Adrenal gland (tissue), 12 donors: ENCODE measurements around the gene CPT1A. TPM values are rescaled to one million over a fixed set of nuclear protein-coding genes. Genes with fewer than 3 reads are reported as not detected.
A peak's percentile ranks its signal among the peaks of the same experiment; 100 is the strongest.

Experiments used
- DNase-seq, 7 donors: peaks; one replicate each; pipeline ENCODE4 v3.0.0-alpha.2; 2019 to 2020
- H3K27ac ChIP-seq, 5 donors: fragments of 200-600 bp; sonication (generic) in 4 of 5; 1 replicate in 3 of 5; 2 replicates in 2 of 5; pipeline versions ENCODE4 v1.5.1 to v1.8.0; 2016 to 2020; ENCODE audit warnings: mild to moderate bottlenecking in 1 of 5
- H3K27me3 ChIP-seq: fragments of 200-600 bp; 2 replicates; pipeline ENCODE4 v1.8.0; 2021
- H3K36me3 ChIP-seq, 2 donors: fragments of 200-600 bp; replicated peaks in 1 of 2; 1 replicate in 1 of 2; 2 replicates in 1 of 2; pipeline versions ENCODE4 v1.5.1 to v1.8.0; 2018 to 2022
- H3K4me1 ChIP-seq, 2 donors: fragments of 200-600 bp; replicated peaks in 1 of 2; 1 replicate in 1 of 2; 2 replicates in 1 of 2; pipeline versions ENCODE4 v1.5.1 to v1.8.0; 2018 to 2021
- H3K4me3 ChIP-seq, 4 donors: fragments of 200-600 bp; sonication (generic) in 3 of 4; one replicate each; pipeline ENCODE4 v1.5.1; 2016 to 2018
- H3K9me3 ChIP-seq, 3 donors: fragments of 200-600 bp; sonication (generic) in 1 of 3; replicated peaks in 1 of 3; 1 replicate in 2 of 3; 2 replicates in 1 of 3; pipeline versions ENCODE4 v1.5.1 to v1.8.0; 2016 to 2021
- CTCF ChIP-seq, 6 experiments: fragments of 450-650 bp in 4 of 6; fragments of 200-600 bp in 2 of 6; sonication (generic) in 1 of 6; IDR thresholded peaks; 1 replicate in 5 of 6; 2 replicates in 1 of 6; pipeline versions ENCODE4 v1.5.1 to v1.8.0; 2016 to 2021; ENCODE audit warnings: antibody characterized with exemption in 6 of 6, mild to moderate bottlenecking in 2 of 6, moderate library complexity in 1 of 6
- POLR2A ChIP-seq, 2 donors: fragments of 450-650 bp; IDR thresholded peaks; one replicate each; pipeline ENCODE4 v1.6.1; 2017; ENCODE audit warnings: antibody characterized with exemption in 2 of 2, mild to moderate bottlenecking in 2 of 2, moderate library complexity in 1 of 2
- WGBS, 4 donors: extraction: QIAGEN DNeasy Blood & Tissue Kit in 2 of 4; methylation state at CpG; one replicate each; pipeline versions ENCODE4 v1.1.5 to v1.1.7; 2013 to 2017; 5-methylcytosine and 5-hydroxymethylcytosine counted together
- intact Hi-C, 2 donors: fragments of 100-400 bp; cut with DNase I; formaldehyde crosslinking; loops; one replicate each; pipeline versions ENCODE4 v1.14.1 to v1.15.0; 2022 to 2023
- polyA plus RNA-seq, 3 donors: library from polyadenylated mRNA; stranded (reverse); fragments of 200-250 nt in 2 of 3; fragments of 350-450 nt in 1 of 3; fragmentation: Illumina TruSeq in 1 of 3; extraction: RNeasy Lipid Tissue Mini Kit (QIAGEN cat#74804) in 1 of 3; gene quantifications; one replicate each; pipeline ENCODE4 v1.2.3, GENCODE V29; 2013 to 2014
- total RNA-seq, 9 donors: library from RNA; depleted of rRNA in 4 of 9; stranded (reverse); fragments of >200 nt in 4 of 9; fragments of 120-200 nt in 1 of 9; fragmentation: NEBNext Ultra II Directional in 1 of 9; extraction: Animal tissue kit (Norgen Biotek cat#: 25700) in 1 of 9; gene quantifications; one replicate each; pipeline versions ENCODE4 v1.1.0 to v1.2.4, GENCODE V29; 2013 to 2023
- donor health status: healthy with polysubstance abuse.
- donor health status: Bipolar disorder and iron deficiency.
- donor health status: DM: yes; HTN: yes; CAD: no.
- donor health status: DM: no; HTN: no; CAD: no.
- donor health status: DM: no; HTN: no; CAD: no.
- donor health status: DM: yes; HTN: yes; CAD: no.

CPT1A gene
- total and polyA plus RNA-seq, 12 donors = 15.2 to 140 (median 66.0) TPM

GRCh38 chr11:68751331-68751856 is 90.3 kb downstream of the CPT1A start, which contains the start of gene TESMIN:
TESMIN (minus strand) TSS chr11:68751520; CDS start chr11:68750660, 860 bp downstream.
- peak; percentile 91 to 96 (median 93) for DNase-seq
- H3K9me3 ChIP-seq = no peaks in the 10 kb centered on the region
- peaks cover 0 to 4% of the 10 kb centered on the region in 2 donors for H3K36me3 ChIP-seq
- no peaks in the 10 kb centered on the region for H3K4me1 ChIP-seq
- TF ChIP-seq POLR2A (IDR thresholded peaks at IDR 0.05) (no peak), CTCF (IDR thresholded peaks at IDR 0.05) (no peak)
- H3K4me3 ChIP-seq = peak within 1 kb of the TSS in 2 of 4 donors; percentile 1 to 65
- WGBS, 4 donors = 0 to 43% (median 2%) methylated on average over 1 to 42 of the region's 42 CpGs
- no peaks in the 10 kb centered on the region for H3K27me3 ChIP-seq
- intact Hi-C loops = no loop called here
- H3K27ac ChIP-seq = no peak within 1 kb of the TSS

- WGBS, 4 donors = 0 to 7% (median 2%) methylated on average over 3 to 16 of the region's 22 CpGs; no CpG with 5 or more reads in 1 of the 4 donors
- intact Hi-C loops = no loop called here
- H3K9me3 ChIP-seq = no peaks in the 10 kb centered on the region
- no peaks in the 10 kb centered on the region for H3K27me3 ChIP-seq
- no peak for TF ChIP-seq POLR2A (IDR thresholded peaks at IDR 0.05)
- TF ChIP-seq CTCF (IDR thresholded peaks at IDR 0.05) = no peak
- no peak overlapping the region for H3K27ac ChIP-seq
- no peak for DNase-seq
- H3K36me3 ChIP-seq = no peaks in the 10 kb centered on the region
- H3K4me3 ChIP-seq = peak overlapping the region in 2 of 4 donors; percentile 1 to 65
- H3K4me1 ChIP-seq = no peaks in the 10 kb centered on the region
Observed at GRCh38 chr11:68751004-68751325, 90.8 kb downstream of the CPT1A start.

GRCh38 chr11:68750195-68751003 is 91.3 kb downstream of the CPT1A start:
- no peaks in the 10 kb centered on the region for H3K9me3 ChIP-seq
- peak overlapping the region in 1 of 4 donors; percentile 65 for H3K4me3 ChIP-seq
- DNase-seq = peak in 1 of 7 donors; percentile 34
- intact Hi-C loops = no loop called here
- H3K27me3 ChIP-seq = no peaks in the 10 kb centered on the region
- no peak overlapping the region for H3K27ac ChIP-seq
- no peak for TF ChIP-seq CTCF (IDR thresholded peaks at IDR 0.05)
- no peaks in the 10 kb centered on the region for H3K4me1 ChIP-seq
- 57 to 83% (median 65%) methylated on average over 29 to 76 of the region's 76 CpGs for WGBS, 4 donors
- no peaks in the 10 kb centered on the region for H3K36me3 ChIP-seq

DNA sequence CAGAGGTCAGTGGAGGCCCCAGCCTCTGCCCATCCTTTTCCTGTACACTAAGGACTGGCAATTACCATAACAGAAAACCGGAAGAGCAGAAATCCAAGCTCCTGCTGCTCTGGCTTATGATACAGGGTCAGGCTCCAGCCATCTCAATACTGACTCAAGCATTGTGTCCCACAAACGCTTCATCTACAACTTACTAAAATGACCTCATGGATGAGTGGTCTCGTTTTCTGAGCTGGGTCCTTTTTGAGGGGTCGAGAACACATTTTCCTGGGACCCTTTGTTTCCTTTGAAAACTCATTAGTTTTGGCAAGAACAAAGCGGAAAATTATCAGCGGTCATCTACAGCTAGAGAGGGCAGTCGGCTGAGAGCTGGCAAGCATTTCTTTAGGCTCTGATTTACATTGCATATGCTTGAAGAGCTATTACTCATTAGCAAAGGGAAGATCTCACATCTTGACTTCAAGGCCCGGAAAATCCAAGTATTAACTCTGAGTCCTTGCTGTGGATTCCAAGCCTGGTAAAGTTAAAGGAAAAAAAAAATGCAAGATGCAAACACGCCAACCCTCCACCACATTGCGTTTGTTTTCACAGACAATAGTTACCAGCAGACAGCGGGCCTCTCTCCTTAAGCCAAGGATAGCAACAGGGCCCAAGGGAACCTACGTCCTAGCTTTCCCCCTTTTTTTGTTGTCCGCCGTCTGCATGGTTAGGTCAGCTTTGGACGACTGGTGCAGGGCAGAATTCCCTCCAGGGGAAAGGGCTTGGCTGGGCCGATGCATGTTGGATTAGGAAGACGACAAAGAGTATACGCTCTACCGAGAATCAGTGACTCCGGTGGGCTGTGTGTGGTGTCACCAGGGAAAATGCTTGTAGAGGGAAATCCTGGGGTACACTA is 92.2 kb downstream of the CPT1A start:
- Histone ChIP-seq H3K36me3 (no peaks in the 10 kb centered on the region), H3K4me3 (no peak overlapping the region), H3K9me3 (no peaks in the 10 kb centered on the region), H3K4me1 (no peaks in the 10 kb centered on the region), H3K27me3 (no peaks in the 10 kb centered on the region), H3K27ac (peak overlapping the region in 1 of 5 donors; percentile 2)
- intact Hi-C loops = no loop called here
- 78 to 89% (median 84%) methylated on average over 19 to 20 of the region's 20 CpGs for WGBS, 4 donors
- no peak for TF ChIP-seq CTCF (IDR thresholded peaks at IDR 0.05)
- DNase-seq = no peak
